Measurements from ENCODE around the gene NCAN. TPM values are rescaled to one million over a fixed set of nuclear protein-coding genes. Genes with fewer than 3 reads are reported as not detected.

NCAN gene
- total RNA-seq, 1 donor from 2014 or later = not detected

DNA sequence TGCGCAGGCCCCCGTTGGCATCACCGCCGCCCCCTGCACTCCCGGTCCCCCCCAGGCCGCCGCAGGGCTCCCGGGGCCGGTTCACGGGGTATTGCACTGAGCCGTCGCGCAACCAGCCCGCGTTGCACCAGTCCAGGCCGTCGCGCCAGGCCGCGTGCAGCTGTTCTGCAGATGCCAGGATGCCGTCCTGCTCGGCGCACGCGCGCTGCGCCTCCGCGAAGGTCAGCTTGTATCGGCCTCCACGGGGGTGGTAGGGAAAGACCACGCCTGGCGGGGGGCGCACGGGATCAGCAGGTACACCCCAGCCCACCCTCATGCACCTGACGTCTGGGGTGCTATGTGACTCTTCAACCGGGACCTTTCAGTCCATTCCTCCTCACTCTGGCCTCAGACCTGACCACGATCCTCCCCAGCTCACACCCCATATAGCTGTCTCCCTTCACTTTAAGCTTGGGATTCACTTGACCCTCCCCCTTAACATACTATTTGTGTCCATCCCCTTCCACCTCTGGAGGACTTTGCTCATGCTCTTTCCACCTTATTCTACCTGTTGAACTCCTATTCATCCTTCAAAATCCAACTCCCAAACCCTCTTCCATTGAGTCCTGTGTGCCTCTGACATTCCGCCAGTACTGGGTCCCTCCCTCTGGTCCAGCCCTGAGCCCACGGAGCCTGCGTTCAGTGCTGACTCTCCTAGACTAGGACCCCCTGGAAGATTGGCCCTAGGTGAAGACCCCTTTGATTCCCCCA is 47.0 kb downstream of the NCAN start:
- DNase-seq (ENCODE audit: extremely low read depth, low read depth, low spot score) = no peak

DNA sequence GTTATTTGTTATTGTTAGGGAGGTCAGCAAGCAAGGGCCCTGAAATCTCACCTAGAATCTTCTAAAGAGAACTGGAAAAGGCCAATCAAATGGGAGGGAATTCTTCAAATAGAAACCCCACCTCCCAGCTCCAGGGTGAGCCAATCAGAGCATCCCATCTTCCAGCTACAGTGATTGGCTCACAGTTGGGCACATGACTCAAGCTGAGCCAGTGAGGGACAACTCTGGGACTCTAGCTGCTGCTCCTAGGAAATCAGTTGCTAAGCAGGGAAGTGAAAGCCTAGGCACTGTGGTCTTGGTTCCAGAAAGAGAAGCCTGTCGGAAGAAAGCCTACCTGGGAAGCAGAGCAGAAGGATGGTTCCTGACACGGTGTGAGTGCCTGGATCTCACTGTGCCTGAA is 48.0 kb downstream of the NCAN start:
- DNase-seq (ENCODE audit: extremely low read depth, low read depth, low spot score) = no peak

DNA sequence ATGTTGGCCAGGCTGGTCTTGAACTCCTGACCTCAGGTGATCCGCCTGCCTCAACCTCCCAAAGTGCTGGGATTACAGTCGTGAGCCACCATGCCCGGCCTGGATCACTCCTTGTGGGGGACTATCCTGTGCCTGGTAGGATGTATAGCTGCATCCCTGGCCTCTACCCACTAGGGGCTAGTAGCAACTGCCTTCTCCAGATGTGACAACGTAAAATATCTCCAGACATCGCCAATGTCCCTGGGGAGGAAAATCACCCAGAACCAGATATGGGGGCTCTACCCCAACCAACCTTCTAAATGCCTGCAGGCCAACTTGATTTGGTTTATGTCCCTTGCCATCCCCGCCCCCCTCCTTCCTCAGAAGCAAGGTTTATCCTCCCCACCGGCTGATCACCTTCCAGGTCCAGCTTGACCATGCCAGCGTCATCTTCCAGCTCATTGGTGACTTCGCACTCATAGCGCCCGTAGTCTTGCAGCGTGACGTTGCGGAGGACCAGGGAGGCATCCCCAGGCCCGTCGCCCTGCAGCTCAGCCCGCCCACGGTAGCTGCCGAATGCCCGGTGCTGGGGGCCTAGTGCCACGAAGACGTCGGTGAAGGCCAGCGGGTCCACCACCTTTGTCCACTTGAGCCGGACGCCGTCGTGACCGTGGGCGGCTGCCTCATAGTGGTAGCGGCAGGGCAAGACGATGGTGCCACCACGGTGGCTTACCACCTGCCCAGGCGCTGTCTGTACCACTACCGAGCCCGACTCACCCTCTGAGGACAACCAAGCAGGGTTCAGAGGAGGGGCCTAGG is 48.9 kb downstream of the NCAN start:
- DNase-seq (ENCODE audit: extremely low read depth, low read depth, low spot score) = no peak

DNA sequence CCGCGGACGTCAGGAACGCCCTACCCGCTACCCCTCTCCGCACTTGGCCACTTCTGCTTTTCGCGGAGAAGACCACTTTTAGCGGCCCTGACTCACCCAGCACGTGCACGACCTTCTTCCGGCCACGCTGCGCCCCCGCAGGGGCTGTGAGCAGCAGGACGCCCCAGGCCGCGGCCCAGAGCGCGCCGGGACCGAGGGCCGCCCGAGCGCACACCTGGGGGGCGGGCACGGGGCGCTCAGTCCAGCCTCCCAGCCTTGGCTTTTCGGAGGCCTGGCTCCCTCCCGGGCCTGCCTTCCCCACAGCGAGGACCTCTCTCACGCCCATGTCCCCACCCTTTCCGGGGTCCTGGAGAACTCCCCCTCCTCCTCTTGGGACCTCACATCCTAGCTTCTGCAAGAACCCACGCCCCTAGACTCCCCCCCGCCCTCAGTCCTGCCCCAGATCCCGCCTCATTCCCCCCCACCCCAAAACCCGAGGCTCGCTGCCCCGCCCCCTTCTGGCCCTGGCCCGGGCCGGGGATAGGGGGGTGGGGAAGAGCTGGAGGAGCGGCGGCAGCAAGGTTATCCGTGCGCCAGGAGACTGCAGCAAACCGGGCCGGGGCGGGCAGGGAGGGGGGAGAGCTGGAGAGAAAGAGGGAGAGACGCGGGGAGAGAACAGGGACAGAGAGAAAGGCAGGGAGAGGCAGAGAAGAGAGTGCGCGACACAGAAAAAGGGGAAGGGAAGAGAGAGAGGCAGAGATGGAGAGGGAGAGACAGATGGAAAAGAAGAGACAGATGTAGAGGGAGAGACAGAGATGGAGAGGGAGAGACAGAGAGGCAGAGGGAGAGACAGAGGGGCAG is 49.8 kb downstream of the NCAN start:
- no peak for DNase-seq (ENCODE audit: extremely low read depth, low read depth, low spot score)

DNA sequence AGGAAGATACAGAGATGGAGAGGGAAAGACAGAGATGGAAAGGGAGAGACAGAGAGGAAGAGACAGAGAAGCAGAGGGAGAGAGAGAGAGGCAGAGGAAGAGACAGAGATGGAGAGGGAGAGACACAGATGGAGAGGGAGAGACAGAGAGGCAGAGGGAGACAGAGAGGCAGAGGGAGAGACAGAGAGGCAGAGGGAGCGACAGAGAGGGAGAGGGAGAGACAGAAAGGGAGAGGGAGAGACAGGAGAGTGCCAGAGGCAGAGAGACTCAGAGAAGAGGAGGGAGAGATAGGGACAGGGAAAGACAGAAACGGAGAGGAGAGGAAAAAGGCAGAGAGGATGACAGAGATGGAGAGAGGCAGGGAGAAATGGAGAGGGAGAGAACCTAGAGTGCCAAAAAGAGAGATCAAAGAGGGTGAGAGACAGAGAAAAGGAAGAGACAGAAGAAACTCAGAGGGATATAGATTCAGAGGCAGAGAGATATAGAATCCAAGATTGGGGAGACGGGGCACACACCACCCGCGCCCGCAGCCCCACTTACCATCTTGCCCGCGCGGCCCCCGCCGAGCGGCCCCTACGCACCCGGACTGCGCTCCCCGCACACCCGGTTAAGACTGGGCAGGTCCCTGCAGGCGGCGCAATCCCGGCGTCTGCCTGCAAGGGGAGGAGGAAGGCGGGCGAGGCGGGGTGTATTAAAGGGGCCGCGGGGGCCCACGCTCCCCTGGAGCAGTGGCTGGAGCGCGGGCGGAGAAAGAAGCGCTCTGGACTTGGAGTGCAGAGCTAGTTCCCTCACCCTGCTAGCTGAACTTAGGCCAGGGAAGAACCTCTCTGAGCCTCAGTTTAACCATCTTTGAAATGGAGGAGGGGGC is 50.7 kb downstream of the NCAN start:
- DNase-seq (ENCODE audit: extremely low read depth, low read depth, low spot score) = no peak

DNA sequence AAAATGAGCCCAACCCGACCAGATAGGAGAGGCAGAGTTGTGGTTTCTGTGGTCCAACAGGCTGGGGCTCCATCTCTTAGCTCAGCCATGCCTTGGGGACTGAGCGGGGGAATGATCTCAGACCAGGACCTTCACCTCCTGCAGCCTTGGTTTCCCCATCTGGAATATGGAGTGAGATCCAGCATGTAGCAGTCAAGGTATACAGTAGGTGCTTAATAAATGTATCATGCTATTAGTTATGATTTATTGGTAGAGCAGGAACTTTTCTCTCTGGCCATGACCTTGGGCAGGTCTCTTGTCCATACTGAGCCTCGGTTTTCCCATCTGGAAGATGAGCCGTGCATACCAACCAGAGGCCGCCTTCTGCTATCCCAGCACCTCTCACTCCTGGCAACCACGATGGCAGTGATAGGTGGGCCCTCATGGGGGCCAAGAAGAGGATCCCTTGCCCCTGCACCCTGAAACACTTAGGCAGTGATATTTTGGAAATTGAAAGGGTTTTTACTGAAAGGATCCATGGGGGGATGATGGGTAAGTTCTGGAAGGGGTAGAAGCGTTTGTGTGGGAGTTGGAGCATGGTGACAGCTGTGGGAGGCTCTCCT is 52.2 kb downstream of the NCAN start:
- DNase-seq (ENCODE audit: extremely low read depth, low read depth, low spot score) = no peak

DNA sequence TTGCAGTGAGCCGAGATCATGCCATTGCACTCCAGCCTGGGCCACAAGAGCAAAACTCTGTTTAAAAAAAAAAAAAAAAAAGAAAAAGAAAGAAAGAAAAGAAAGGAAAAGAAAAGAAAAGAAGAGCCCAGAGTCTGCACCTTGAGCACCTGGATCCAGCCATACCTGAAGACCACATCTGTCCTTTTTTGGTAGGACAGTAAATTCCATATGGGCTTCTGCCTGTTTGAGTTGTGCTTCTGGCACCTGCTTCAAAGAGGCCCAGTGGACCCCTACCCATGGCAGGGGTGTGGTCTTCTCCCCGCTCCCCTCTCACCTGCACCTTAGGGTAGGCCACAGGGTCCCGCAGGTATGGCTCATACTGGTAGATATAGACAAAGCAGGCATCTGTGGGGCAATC is 55.5 kb downstream of the NCAN start:
- DNase-seq (ENCODE audit: extremely low read depth, low read depth, low spot score) = no peak

DNA sequence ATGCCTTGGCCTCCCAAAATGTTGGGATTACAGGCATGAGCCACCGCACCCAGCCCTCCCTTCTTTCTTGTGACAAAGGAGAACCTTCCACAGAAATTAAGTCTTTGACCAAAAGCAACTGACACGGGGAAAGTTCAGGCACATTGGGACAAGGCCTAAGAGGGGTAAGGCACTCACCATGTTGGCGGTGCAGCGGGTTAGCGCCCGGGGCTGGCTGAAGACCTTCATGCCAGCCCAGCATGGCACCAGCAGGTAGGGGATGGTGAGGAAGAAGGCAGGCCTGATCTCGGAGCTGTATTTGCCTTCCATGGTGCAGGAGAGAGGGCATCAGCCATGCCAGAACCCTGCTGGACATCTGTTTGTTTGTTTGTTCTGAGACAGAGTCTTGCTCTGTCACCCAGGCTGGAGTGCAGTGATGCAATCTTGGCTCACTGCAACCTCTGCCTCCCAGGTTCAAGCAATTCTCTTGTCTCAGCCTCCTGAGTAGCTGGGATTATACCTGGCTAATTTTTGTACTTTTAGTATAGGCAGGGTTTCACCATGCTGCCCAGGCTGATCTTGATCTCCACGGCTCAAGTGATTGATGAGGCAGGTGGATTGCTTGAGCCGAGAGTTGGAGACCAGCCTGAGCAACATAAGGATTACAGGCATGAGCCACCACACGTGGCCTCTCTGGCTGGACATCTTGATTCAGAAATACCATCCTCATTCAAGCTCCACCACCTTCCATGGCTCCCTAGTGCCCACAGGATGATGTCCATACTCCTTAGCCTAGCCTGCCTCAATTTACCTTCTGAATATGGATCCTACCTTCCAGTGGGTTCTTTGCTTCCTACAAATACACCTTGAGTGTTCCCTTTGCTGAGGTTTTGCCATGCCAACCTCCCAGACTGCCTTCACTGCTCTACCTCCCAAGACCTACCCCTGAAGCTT is 57.0 kb downstream of the NCAN start:
- DNase-seq (ENCODE audit: extremely low read depth, low read depth, low spot score) = no peak

DNA sequence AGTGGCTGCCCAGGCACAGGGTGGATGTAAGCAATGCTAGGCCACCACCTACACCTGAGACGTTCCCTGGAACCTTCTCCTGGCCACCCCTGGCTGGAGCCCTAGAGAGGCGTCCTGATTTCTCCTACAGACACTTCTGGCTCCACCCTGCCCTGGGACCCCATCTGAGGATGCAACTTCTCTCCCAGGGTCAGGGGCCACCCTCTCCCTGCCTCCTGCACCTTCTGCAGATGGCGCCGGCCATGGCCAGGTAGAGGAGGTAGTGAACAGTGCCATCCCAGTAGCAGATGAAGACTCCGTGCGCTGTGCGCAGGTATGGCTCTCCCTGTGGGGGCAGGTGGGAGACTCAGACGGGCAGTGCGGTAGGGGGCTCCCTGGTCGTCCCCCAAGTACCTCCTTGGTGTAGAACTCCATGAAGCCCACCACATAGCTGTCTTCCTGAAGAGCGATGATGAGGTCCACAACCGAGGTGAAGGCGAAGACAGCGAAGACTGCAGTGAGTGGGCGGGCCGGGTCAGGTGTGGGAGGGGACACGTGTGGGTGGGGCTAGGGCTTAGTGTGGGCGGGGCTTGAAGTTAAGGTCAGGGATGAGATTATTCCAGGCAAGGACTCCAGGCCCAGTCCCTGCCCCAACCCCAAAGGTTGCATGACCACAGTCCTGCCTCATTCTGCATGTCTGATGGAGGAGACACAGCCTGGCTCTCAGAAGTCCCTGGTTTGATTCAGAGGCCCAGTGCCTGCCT is 58.4 kb downstream of the NCAN start:
- no peak for DNase-seq (ENCODE audit: extremely low read depth, low read depth, low spot score)

DNA sequence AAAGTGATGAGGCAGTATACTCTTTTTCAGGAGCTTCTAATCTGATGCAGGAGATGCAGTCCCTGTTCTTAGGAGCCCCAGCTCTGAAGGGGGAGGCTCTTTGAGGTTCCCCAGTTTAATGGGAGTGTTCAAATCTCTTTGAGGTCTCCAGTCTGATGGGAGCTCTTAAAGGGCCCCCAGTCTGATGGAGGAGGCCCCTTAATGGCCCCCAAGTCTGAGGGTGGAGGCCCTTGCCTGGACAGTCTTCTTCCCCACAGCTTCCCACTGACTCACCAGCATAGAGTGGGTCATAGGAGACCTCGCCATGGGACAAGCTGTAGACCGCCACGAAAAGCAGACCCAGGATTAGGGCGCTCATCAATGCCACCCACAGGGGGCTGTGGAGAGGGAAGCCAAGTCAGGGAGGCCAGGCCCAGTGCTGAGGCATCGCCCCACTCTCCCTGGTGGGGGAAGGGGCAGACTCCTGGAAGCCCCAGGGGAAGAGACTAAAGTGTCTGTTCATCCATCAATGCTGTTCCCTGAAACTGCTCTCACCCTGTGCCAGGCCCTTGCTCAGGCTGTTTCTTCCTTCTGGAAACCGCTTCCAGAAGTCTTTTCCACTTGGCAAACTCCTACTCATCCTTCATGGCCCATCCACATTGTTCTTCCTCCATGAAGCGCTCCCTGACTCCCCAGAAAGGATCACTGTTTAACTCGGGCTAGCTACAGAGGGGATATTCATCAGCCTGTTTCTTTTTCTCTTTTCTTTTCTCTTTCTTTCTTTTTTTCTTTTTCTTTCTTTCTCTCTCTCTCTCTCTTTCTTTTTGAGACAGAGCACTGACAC is 59.2 kb downstream of the NCAN start:
- DNase-seq (ENCODE audit: extremely low read depth, low read depth, low spot score) = no peak

DNA sequence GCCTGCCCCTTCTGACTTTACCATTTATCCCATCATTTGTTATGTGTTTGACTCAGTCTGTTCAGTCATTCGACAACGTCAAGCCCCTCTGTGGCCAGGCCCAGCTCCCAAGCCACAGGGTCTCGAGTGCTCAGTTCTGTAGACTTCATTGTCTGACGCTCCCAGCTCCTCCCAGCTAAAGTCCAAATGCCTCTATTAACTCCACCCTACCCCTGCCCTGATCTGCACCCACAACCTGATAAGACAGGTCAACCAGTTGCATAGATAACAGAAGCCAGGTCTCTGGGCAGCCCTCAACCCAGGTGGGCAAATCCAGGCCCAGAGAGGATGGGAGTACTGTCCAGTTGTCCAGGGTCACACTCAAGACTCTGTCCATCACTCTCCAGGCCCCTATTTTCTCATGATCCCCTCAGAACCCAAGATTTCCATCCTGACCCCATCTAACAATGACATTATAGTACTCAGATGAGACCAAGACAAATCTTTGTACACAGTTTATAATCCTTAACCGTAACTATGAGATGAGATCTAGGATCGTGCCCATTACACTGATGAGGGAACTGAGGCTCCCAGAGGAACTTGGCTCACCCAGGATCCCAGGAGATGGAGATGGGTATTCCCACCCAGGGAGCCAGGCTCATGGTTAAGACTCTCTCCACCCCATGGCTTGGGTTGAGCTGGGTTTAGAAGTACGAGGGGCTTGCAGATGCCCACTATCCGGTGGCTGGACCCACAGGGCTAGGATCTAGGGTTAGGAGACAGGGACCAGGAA is 60.3 kb downstream of the NCAN start:
- DNase-seq (ENCODE audit: extremely low read depth, low read depth, low spot score) = no peak

DNA sequence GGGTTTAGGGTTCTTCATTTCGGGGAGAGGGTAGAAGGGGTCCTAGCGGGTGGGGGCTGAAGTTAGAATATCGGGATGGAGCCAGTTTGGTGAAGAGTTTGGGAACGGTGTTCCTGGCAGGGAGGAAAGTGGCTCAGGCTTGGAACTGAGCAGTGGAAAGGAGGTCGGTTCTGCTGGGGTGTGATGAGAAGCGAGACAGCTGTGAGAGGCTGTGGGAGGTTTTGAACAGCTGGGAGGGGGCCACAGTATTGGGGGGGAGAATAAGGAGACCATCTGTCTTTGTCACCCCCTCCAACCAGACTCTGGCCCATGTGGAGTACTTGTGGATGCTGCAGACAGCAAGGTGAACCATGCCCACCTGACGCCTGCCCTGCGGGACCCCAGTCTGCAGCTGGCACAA is 62.4 kb downstream of the NCAN start:
- DNase-seq (ENCODE audit: extremely low read depth, low read depth, low spot score) = no peak

DNA sequence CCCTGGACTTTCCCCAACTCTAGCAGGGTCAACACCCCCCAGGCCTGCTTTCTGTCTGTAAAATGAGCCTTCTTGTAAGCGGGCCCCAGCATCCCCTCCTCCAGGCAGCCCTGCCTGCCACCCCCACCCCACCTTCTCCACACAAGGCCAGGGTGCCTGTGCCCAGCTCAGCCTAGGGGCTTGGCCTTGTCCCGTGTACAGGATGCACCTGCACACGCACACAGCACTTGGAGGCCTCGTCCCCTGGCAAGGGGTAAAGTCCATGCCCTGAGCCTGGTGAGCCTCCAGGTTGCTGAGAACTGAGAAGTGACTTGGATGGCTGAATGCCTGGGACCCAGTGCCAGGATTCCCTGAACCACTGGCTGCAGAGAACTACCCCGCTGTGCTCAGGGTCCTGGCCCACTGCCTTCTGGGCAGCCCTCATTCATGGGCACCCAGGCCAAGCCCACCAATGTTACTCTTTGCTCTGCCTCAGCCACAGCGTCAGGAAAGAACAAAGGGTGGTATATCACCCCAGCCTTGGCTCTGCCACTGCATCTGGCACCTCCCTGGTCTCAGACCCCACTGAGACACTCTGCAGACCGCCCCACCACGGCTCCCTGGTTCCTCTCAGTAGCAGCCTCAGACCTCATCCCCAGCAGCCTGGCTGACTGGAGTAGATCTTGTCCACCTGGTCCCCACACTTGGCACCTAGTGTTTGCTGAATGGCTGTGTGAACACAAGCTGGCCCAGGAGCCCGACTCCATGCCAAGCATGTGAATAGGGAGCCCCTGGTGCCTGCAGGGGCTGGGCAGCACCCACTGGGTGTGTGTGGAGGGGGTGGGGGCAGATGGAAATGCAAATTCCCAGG is 63.2 kb downstream of the NCAN start:
- DNase-seq (ENCODE audit: extremely low read depth, low read depth, low spot score) = no peak

DNA sequence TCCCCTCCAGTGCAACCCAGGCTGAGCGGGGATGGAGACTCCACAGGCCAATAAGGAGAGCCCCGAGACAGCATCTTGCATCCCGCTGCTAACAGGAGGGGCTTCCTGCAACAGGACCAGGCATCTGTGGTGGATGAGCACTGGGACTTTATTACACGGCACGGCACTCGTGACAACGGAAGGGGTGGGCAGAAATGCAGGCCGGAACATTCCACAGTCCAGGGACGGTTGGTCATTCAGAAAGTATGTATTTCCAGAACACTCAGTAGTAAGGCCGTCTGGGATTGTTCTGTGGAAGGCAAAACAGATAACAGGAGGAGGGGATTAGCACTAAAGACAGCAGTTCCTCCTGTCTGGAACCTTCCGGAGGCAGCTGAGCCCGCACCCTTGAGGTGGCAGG is 64.6 kb downstream of the NCAN start:
- DNase-seq (ENCODE audit: extremely low read depth, low read depth, low spot score) = no peak

DNA sequence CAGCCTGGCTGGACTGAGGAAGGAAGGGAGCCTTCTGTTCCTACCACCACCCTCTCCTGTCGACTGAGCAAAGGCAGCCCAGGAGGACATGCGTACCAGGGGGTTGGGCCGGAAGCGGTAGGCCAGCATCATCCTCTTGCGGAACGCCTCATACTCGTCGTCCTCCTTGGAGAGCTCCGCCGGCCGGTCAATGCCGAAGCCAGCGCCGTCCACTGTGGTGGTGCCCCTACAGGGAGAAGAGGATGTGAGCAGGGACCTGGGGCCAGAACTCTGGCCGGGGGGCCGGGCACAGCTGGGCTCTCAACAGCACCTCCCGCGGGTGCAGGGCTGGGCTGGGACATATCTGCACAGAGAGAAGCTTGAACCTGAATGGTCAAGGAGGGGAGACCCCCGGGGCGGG is 65.1 kb downstream of the NCAN start:
- no peak for DNase-seq (ENCODE audit: extremely low read depth, low read depth, low spot score)

DNA sequence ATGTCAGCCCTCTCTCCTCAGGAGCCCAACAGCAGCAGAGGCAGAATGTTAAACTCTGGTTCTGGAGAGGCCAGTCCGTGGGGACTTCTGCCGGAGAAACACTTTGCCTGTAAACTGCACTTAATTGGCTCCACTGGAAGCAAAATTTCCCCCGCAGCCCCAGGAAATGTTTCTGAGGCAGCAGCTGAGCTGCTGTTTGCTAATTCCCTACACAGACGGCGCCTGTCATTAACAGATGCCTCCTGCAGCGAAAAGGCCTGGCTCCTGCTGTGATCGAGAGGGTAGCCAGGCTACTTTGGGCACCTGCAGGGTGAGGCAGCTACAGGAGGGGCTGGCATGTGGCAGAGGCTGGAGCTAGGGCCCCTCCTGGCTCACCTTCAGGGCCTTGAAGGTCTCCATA is 66.6 kb downstream of the NCAN start:
- DNase-seq (ENCODE audit: extremely low read depth, low read depth, low spot score) = no peak

Data from glomerular endothelial cell (primary cell).